WI38 (cell line): ENCODE measurements around the gene KCNH1.
"Not testable (repeated sequence)": the region's sequence is repeated elsewhere in the genome, so short reads cannot be mapped to it uniquely, and the experiment has no call there.

ENCODE experiments used
- H3K4me3 ChIP-seq: 2 replicates; pipeline ENCODE4 v1.5.1; 2011; ENCODE audit warnings: low read depth, mild to moderate bottlenecking, control low read depth, low read length
- TF ChIP-seq, protein P1 (sequence below): IDR thresholded peaks from 2 replicates; pipeline ENCODE4 v1.5.1; 2012; ENCODE audit warnings: low read depth, mild to moderate bottlenecking, control low read depth, low read length

The KCNH1 gene

DNA sequence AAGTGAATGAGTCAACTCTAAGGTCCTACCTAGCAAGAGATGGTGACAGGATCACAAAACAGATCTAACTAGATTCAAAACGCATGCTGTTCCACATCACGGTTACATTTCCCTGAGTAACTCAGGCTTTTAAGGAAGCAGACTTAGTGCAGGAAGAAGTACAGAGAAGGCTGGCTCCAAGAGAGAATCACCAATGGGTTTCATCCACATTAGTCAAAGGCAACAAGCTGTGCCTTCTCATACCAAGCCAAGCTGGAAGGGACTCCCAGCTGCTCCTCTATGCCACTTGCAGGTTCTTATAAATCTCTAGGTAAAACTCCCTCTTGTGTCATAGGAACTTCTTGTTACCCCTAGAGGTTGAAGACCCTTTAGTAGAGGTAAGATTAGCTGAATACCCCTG, 109.0 kb downstream of the KCNH1 start:
- TF ChIP-seq, protein P1, sequence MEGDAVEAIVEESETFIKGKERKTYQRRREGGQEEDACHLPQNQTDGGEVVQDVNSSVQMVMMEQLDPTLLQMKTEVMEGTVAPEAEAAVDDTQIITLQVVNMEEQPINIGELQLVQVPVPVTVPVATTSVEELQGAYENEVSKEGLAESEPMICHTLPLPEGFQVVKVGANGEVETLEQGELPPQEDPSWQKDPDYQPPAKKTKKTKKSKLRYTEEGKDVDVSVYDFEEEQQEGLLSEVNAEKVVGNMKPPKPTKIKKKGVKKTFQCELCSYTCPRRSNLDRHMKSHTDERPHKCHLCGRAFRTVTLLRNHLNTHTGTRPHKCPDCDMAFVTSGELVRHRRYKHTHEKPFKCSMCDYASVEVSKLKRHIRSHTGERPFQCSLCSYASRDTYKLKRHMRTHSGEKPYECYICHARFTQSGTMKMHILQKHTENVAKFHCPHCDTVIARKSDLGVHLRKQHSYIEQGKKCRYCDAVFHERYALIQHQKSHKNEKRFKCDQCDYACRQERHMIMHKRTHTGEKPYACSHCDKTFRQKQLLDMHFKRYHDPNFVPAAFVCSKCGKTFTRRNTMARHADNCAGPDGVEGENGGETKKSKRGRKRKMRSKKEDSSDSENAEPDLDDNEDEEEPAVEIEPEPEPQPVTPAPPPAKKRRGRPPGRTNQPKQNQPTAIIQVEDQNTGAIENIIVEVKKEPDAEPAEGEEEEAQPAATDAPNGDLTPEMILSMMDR = no peak

DNA sequence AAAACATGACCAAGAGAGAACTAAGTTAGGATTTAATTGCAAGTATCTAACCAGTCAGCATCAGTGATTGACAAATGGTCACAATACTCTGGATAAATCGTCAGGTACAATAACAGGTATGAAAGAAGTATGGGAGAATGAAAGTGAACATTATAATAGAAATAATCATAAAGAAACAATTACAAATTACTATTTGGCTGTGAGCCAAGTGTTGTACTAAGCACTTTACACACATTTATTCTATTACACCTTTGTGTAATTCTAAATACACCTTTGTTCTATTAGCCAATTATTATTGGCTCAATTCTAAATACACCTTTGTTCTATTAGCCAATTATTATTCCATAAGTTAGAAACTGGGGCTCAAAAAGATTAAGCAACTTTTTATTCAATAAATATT, 114.7 kb downstream of the KCNH1 start:
- TF ChIP-seq, protein P1 = no peak
- H3K4me3 ChIP-seq = no peak overlapping the region

More for the DNA sequence above, 109.0 kb downstream of the KCNH1 start:
- H3K4me3 ChIP-seq = no peak overlapping the region

DNA sequence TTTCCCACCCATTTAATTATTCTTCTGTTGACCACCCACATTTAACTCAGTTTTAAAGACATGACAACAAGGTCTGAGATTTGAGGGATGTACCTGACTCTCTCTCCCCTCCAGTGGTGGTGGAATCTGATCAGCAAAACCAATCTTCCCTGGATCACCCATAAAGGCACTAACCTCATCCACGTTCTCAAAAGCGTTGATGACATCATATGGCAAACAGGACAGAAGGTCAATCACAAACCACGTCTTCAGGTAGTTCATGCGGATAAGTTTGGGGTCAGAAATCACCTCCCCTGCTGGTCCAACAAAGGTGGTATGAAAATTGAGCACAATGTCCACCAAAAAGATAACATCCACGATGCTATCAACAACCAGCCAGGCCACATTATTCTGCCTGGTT, 115.3 kb downstream of the KCNH1 start:
- H3K4me3 ChIP-seq = no peak overlapping the region
- TF ChIP-seq, protein P1 = no peak

DNA sequence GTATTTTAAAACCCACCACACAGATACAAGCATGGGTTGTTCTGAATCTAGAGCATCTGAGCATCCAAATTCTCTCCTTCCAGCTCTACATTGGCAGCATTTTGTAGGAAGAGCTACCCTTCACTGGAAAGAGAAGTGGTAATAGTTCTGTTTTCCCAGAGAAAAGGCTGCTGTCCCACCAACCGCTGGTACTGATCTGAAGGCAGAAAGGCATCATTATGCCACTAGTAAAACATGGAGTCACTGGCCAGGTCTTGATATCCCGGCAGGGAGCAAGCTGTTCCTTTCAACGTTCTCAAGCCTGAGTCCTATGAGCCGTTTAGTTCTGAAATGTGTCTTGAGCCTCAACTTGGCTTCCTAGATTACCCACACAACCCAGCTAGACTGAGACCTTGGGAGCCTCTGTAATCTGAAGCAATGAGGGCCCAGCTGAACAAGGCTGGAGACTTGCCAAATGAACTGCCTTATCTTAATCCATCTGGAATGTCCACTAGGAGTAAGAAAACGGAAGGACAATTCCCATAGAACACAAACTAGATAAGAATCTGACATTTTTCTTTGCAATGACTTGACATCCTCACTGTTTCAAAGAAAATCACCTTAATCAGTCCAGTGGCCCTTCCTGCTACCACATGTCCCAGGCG, 116.8 kb downstream of the KCNH1 start:
- H3K4me3 ChIP-seq = no peak overlapping the region
- TF ChIP-seq, protein P1 = no peak

DNA sequence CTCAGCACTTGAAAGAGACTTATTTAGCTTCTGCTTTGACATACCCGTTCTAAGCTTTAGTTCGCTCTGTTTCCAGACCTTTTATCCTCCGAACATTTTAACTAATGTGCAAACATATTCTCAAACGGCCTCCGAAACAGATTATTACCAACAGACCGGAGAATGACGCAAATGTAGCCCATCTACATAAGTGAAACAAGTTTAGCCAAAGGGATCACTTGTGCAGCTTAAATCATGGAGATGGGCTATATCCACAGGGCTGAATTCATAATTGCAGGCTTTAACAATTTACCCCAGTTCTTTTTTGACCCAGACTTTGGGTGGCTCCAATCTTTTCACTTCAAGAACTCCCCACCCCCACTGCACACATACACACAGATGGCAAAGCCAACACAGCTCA, 119.7 kb downstream of the KCNH1 start:
- no peak overlapping the region for H3K4me3 ChIP-seq
- TF ChIP-seq, protein P1 = no peak

DNA sequence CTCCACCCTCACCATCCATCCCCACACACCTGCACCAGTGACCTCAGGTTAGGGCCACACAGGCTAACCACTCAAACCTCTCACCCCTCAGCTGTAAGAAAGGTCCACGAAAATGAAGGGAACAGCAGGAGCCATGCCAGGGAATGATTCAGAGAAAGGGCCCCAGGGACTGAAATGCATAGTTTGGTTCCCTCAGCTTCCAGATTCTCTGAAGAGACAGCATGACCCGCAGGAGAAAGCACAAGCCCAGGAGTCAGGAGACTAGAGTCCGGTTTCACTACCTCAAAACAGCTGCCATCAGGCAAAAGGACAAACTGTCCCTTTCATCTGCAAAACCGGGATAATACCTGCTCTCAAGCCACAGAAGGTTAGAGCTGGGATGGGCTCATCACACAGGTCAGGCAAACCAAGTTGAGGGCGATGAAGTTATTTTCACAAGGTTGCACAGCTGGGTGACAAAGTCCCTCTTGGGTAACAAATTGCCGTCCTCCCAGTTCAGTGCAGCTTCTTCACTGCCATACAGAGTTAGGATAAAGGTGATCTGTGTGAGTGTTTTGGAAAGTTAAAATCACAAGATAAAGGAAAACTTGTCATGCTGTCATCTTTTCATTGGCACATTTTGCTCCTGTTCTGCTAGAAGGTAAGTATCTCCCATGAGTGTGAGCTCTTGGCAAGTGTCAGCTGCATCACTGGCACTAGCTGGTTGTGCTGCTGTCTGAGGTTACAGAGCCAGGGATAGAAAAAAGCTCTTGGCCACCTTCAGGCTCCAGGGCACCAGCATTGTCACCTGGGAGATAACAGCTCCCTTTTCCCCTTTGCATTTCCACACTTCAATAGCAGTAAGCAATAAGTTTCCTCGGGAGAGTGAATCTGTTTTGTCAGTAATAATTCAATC, 120.4 kb downstream of the KCNH1 start:
- TF ChIP-seq, protein P1 = no peak

DNA sequence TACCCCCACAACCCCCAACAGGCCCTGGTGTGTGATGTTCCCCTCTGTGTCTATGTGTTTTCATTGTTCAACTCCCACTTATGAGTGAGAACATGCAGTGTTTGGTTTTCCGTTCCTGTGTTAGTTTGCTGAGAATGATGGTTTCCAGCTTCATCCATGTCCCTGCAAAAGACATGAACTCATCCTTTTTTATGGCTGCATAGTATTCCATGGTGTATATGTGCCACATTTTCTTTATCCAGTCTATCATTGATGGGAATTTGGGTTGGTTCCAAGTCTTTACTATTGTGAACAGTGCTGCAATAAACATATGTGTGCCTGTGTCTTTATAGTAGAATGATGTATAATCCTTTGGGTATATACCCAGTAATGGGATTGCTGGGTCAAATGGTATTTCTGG, 122.8 kb downstream of the KCNH1 start:
- H3K4me3 ChIP-seq = not testable (repeated sequence)

More for the DNA sequence above, 120.4 kb downstream of the KCNH1 start:
- H3K4me3 ChIP-seq = no peak overlapping the region
